Activated naive CD4-positive, alpha-beta T cell treated with anti-CD3 and anti-CD28 coated beads for 36 hours (primary cell): ENCODE measurements around the gene PHYKPL. TPM values are rescaled to one million over a fixed set of nuclear protein-coding genes. Genes with fewer than 3 reads are reported as not detected.
A peak's percentile ranks its signal among the peaks of the same experiment; 100 is the strongest.
"Not testable (repeated sequence)": the region's sequence is repeated elsewhere in the genome, so short reads cannot be mapped to it uniquely, and the experiment has no call there.

Experiments
- CTCF ChIA-PET: fragments of 350-600 bp; sonication (Branson Sonifier 250); formaldehyde crosslinking; loops from one replicate; lab custom pipeline; 2021; ENCODE audit warnings: antibody characterized with exemption; lab: Charles Lee
- DNase-seq: peaks from one replicate; pipeline ENCODE4 v3.0.0-alpha.2; 2020
- H3K27ac Mint-ChIP-seq: one replicate; pipeline ENCODE4 v1.8.0; 2021; ENCODE audit warnings: mild to moderate bottlenecking, mixed read lengths
- H3K27me3 Mint-ChIP-seq: one replicate; pipeline ENCODE4 v1.8.0; 2021; ENCODE audit warnings: low read depth, mixed read lengths
- H3K36me3 Mint-ChIP-seq: one replicate; pipeline ENCODE4 v1.8.0; 2021; ENCODE audit warnings: low read depth, mixed read lengths
- H3K4me1 Mint-ChIP-seq: one replicate; pipeline ENCODE4 v1.8.0; 2021; ENCODE audit warnings: low read depth, mixed read lengths
- H3K4me3 Mint-ChIP-seq: one replicate; pipeline ENCODE4 v1.8.0; 2021; ENCODE audit warnings: mild to moderate bottlenecking, moderate library complexity, mixed read lengths
- H3K9me3 Mint-ChIP-seq: one replicate; pipeline ENCODE4 v1.8.0; 2021; ENCODE audit warnings: mixed read lengths
- intact Hi-C: fragments of 100-400 bp; cut with micrococcal nuclease; formaldehyde crosslinking; loops from one replicate; pipeline ENCODE4 v1.15.1; 2023
- total RNA-seq, 2 experiments: library from RNA; stranded (reverse); gene quantifications; one replicate each; pipeline ENCODE4 v1.2.3, GENCODE V29; 2021

The PHYKPL gene
- total RNA-seq, 2 experiments from 2014 or later: 50.9 to 51.2 TPM

DNA sequence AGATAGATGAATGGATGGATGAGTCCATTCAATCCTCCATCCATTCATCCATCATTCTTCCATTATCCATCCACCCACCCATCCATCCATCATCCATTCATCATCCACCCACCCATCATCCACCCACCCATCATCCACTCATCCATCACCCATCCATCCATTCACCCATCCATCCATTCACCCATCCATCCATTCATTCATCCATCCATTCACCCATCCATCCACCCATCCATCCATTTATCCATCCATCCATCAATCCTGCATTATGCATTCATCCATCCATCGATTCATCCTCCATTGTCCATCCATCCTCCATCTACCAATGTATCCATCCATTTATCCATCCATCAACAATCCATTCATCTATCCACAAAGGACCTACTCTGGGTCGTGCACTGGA is 12.8 kb upstream of the PHYKPL start:
- H3K4me1 Mint-ChIP-seq: peaks cover 17% of the 10 kb centered on the region
- H3K27me3 Mint-ChIP-seq: no peaks in the 10 kb centered on the region
- H3K27ac Mint-ChIP-seq: no peak overlapping the region
- intact Hi-C loops: no loop called here
- no peak for DNase-seq
- H3K36me3 Mint-ChIP-seq: no peaks in the 10 kb centered on the region
- no peak overlapping the region for H3K4me3 Mint-ChIP-seq
- H3K9me3 Mint-ChIP-seq: no peaks in the 10 kb centered on the region
- CTCF ChIA-PET: no interaction called here

DNA sequence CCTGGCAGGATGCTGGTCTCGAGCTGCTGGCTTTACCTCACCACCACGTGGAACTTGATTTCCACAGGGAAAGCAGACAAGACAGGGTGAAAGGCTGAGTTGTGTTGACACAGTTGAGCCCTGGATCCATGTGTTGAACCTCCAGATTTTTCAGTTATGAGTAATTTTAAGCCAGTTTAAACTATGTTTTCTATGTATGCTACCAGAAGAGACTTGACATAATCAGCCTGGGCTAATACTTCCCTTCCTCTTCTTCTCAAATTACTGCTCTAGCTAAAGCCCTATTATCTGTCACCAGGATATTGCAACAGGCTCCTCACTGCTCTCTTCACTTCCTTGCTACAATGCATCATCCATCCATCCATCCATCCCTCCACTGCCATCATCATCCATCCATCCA is 12.0 kb upstream of the PHYKPL start:
- H3K27ac Mint-ChIP-seq: no peak overlapping the region
- CTCF ChIA-PET: no interaction called here
- no peaks in the 10 kb centered on the region for H3K27me3 Mint-ChIP-seq
- no peaks in the 10 kb centered on the region for H3K9me3 Mint-ChIP-seq
- H3K4me1 Mint-ChIP-seq: peaks cover 18% of the 10 kb centered on the region
- intact Hi-C loops: no loop called here
- no peaks in the 10 kb centered on the region for H3K36me3 Mint-ChIP-seq
- DNase-seq: no peak
- H3K4me3 Mint-ChIP-seq: no peak overlapping the region

DNA sequence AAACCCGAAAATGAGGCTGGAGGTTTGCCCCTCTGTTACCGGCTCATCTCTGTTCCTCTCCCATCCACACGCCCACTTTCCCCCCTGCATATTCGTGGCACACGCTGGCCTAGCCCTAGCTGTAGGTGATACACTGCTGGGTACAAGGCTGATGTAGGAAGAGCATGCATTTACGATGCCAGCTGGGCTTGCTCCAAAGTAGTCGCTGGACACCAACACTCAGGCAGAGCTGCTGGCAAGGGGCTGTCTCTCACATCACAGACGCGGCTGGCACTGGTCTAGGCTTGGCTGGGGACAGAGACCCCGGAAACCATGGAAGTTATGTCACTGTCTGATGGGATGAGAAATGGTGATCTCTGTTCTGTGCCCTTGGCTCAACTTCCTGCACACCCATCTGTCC is 9.8 kb upstream of the PHYKPL start:
- Mint-ChIP-seq H3K4me1 (peaks cover 33% of the 10 kb centered on the region), H3K27me3 (no peaks in the 10 kb centered on the region), H3K9me3 (no peaks in the 10 kb centered on the region), H3K4me3 (no peak overlapping the region), H3K36me3 (no peaks in the 10 kb centered on the region), H3K27ac (no peak overlapping the region)
- CTCF ChIA-PET: no interaction called here
- DNase-seq: no peak
- intact Hi-C loops: no loop called here

DNA sequence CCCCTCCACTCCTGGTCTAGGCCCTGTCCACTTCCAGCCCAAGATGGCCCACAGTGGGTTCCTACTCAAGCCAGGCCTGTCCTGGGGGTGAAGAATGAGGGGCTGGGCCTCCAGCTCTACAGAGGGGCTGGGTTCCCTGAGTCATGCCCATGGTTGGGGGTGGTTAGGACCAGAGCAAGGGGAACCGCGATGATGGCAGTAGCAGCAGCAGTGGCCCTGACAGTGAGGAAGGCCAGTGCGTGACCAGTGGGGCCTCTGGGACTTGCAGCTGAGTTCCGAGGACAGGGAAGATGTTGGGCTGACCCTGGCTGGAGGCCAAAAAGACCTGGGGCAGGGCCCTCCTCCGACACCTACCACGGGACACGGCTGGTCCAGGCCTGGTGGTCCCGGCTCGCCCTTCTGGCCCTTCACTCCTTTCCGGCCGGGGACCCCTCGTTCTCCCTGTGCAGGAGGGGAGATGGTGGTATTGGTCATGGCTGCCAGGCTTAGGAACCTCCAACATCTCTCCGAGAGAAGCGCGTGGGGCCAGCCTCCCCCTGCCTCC is 9.2 kb upstream of the PHYKPL start:
- CTCF ChIA-PET: no interaction called here
- no peak overlapping the region for H3K4me3 Mint-ChIP-seq
- peaks cover 37% of the 10 kb centered on the region for H3K4me1 Mint-ChIP-seq
- DNase-seq: no peak
- intact Hi-C loops: no loop called here
- H3K36me3 Mint-ChIP-seq: no peaks in the 10 kb centered on the region
- H3K9me3 Mint-ChIP-seq: no peaks in the 10 kb centered on the region
- no peaks in the 10 kb centered on the region for H3K27me3 Mint-ChIP-seq
- no peak overlapping the region for H3K27ac Mint-ChIP-seq

DNA sequence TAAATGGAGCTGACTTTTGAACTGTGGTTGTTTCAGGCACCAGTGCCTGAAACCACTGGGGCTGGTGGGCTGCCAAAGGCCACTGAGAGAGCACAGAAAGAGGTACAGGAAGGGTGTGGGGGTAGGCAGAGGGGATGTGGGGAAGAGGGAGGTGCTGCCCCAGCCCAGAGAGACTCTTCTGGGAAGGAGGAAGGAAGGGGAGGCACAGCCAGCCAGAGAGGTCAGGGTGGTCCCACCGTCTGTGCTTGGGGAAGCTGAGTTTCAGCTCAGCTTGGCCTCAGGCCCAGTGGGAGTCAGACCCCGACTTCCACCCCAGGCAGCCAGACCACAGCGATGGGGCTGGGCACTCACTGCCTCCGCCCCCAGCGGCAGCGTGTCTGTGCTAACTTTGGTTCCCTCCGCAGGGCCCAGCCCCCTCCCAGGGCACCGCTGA is 8.6 kb upstream of the PHYKPL start:
- peak overlapping the region; percentile 68 for H3K27ac Mint-ChIP-seq
- H3K4me3 Mint-ChIP-seq: peak overlapping the region; percentile 42
- H3K4me1 Mint-ChIP-seq: peaks cover 41% of the 10 kb centered on the region
- intact Hi-C loops: no loop called here
- CTCF ChIA-PET: interaction anchor here (0.9 kb wide), 1 partner anchor 10 kb away, joined by 3 read pairs; no protein-coding TSS in a partner anchor
- no peaks in the 10 kb centered on the region for H3K36me3 Mint-ChIP-seq
- no peaks in the 10 kb centered on the region for H3K27me3 Mint-ChIP-seq
- no peak for DNase-seq
- no peaks in the 10 kb centered on the region for H3K9me3 Mint-ChIP-seq

DNA sequence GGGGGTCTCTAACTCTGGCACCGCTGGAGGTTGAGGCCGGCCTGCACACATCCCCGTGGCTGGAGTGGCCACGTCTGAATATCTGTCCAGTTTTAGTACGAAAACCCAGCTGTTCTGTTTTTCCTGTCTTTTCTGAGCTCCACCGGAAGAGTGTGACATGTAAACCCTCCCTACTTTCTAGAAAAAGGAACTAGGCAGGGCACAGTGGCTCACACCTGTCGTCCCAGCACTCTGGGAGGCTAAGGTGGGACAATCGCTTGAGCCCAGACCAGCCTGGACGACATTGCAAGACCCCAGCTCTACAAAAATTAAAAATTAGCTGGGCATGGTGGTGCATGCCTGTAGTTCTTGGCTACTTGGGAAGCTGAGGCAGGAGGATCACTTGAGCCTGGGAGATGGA is 8.2 kb upstream of the PHYKPL start:
- Mint-ChIP-seq H3K27me3 (no peaks in the 10 kb centered on the region), H3K4me3 (peak overlapping the region; percentile 42), H3K36me3 (no peaks in the 10 kb centered on the region), H3K4me1 (peaks cover 42% of the 10 kb centered on the region), H3K9me3 (no peaks in the 10 kb centered on the region), H3K27ac (peak overlapping the region; percentile 68)
- no peak for DNase-seq
- CTCF ChIA-PET: interaction anchor here (0.9 kb wide), 1 partner anchor 10 kb away, joined by 3 read pairs; no protein-coding TSS in a partner anchor
- intact Hi-C loops: no loop called here

DNA sequence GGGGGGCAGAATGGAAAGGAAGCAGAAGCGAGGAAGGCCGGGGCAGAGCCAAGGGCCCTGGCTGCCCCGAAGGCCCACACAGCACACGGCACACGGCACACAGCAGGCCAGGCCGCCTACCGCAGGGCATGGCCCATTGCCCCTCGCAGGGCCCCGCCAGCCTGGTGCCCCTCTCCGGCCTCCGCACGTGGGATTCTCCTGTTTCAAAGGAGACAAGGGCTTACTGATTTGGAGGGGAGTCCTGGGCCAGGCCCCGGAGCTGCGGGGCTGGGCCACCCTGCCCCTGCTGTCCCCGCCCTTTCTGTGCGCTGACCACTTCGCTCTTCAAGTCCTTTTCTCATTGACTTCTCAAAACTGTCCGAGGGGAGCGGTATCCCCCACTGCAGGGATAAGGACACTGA is 7.7 kb upstream of the PHYKPL start:
- peak overlapping the region; percentile 85 for H3K27ac Mint-ChIP-seq
- DNase-seq: no peak
- intact Hi-C loops: no loop called here
- no peaks in the 10 kb centered on the region for H3K36me3 Mint-ChIP-seq
- peaks cover 42% of the 10 kb centered on the region for H3K4me1 Mint-ChIP-seq
- no peak overlapping the region for H3K4me3 Mint-ChIP-seq
- H3K9me3 Mint-ChIP-seq: no peaks in the 10 kb centered on the region
- CTCF ChIA-PET: interaction anchor here (0.9 kb wide), 1 partner anchor 11 kb away, joined by 3 read pairs; no protein-coding TSS in a partner anchor
- no peaks in the 10 kb centered on the region for H3K27me3 Mint-ChIP-seq

DNA sequence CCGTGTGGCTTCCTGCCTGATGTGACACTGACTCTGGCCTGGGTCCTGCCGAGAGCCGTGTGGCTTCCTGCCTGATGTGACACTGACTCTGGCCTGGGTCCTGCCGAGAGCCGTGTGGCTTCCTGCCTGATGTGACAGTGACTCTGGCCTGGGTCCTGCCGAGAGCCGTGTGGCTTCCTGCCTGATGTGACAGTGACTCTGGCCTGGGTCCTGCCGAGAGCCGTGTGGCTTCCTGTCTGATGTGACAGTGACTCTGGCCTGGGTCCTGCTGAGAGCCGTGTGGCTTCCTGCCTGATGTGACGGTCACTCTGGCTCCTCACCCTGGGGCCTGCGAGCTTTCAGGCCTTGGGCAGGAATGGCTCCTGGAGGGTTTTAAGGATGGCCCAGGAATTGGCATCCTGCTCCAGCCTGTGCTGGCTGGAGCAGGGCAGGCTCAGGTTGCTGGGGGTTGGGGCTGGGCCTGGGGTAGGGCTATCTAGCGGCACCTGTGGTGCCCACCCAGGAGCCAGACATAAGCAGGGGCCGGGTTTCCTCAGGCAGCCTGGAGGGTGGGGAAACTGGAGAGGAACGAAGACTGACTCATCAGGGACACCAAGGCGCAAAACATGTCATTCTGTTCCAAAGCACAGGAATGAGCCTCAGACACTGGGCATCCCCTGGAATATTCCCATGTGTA is 7.2 kb upstream of the PHYKPL start:
- peaks cover 44% of the 10 kb centered on the region for H3K4me1 Mint-ChIP-seq
- intact Hi-C loops: loop anchor here (10.0 kb wide), 1 partner anchor 905 kb away; no protein-coding TSS in a partner anchor
- H3K27me3 Mint-ChIP-seq, H3K36me3 Mint-ChIP-seq, CTCF ChIA-PET, H3K9me3 Mint-ChIP-seq: not testable (repeated sequence)
- peak overlapping the region; percentile 85 for H3K27ac Mint-ChIP-seq
- peak; percentile 47 for DNase-seq
- H3K4me3 Mint-ChIP-seq: peak overlapping the region; percentile 4

DNA sequence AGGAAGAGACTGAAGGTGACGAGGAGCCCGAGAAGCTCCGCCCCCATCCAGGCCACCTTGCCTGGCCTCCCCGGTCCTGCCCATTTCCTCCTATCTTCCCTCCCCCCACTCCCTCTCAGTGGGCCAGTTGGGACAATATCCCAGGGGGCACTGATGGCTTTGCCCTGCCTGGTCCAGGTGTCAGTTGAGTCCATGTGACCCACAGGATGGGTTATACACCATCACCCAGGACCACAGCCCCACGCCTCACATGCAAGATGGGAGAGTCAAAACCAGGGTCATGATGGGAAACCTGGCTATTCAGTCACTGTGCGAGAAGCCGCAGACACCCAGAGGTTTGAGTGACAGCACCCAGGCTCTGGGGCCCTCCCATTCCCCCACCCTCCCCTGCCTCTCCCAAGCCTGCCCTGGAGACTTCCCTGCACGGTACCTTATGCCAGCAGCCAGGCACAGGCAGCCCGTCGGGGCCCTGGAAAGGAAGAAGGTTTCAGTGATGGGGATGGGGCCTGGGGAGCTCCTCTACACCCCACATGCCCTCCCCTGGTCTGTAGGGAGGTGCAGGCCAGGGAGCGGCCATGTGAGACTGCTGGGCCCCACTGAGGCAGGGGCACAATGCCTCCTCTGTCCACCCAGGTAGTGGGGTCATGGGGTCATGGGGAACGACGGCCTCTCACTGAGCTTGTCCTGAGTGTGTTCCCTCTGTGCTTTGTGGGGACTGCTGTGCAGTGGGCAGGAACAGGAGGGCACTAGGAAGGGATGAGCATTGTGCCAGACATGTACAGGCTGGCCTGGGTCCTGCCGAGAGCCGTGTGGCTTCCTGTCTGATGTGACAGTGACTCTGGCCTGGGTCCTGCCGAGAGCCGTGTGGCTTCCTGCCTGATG is 6.3 kb upstream of the PHYKPL start:
- CTCF ChIA-PET: interaction anchor here (1.0 kb wide), 1 partner anchor 907 kb away, joined by 4 read pairs; no protein-coding TSS in a partner anchor
- intact Hi-C loops: loop anchor here (10.0 kb wide), 1 partner anchor 906 kb away; no protein-coding TSS in a partner anchor
- no peaks in the 10 kb centered on the region for H3K36me3 Mint-ChIP-seq
- DNase-seq: peak; percentile 55
- H3K4me1 Mint-ChIP-seq: peaks cover 45% of the 10 kb centered on the region
- H3K9me3 Mint-ChIP-seq: no peaks in the 10 kb centered on the region
- H3K4me3 Mint-ChIP-seq: no peak overlapping the region
- H3K27me3 Mint-ChIP-seq: no peaks in the 10 kb centered on the region
- peak overlapping the region; percentile 91 for H3K27ac Mint-ChIP-seq

DNA sequence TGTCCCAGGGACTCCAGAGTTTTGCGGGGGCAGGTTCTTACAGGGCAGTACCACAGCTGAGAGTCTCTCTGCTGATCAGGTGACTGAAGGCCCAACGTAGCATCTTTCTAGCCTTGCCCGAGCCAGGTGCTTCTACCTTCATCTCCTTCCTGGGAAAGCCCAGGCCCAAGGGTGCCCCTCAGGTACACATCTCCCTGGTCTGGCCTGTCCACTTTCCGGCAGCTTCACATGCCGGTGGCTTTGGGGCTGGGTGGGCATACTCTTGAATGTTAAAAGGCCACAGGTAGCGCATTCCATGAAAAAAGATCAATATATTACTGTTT is 5.7 kb upstream of the PHYKPL start:
- no peak for DNase-seq
- Mint-ChIP-seq H3K27me3 (no peaks in the 10 kb centered on the region), H3K4me1 (peaks cover 45% of the 10 kb centered on the region), H3K27ac (peak overlapping the region; percentile 91), H3K4me3 (no peak overlapping the region), H3K9me3 (no peaks in the 10 kb centered on the region), H3K36me3 (no peaks in the 10 kb centered on the region)
- intact Hi-C loops: loop anchor here (10.0 kb wide), 1 partner anchor 907 kb away; no protein-coding TSS in a partner anchor
- CTCF ChIA-PET: interaction anchor here (0.6 to 1.0 kb wide), 3 partner anchors 13 to 908 kb away, joined by 3 to 4 read pairs (median 4); no protein-coding TSS in a partner anchor

DNA sequence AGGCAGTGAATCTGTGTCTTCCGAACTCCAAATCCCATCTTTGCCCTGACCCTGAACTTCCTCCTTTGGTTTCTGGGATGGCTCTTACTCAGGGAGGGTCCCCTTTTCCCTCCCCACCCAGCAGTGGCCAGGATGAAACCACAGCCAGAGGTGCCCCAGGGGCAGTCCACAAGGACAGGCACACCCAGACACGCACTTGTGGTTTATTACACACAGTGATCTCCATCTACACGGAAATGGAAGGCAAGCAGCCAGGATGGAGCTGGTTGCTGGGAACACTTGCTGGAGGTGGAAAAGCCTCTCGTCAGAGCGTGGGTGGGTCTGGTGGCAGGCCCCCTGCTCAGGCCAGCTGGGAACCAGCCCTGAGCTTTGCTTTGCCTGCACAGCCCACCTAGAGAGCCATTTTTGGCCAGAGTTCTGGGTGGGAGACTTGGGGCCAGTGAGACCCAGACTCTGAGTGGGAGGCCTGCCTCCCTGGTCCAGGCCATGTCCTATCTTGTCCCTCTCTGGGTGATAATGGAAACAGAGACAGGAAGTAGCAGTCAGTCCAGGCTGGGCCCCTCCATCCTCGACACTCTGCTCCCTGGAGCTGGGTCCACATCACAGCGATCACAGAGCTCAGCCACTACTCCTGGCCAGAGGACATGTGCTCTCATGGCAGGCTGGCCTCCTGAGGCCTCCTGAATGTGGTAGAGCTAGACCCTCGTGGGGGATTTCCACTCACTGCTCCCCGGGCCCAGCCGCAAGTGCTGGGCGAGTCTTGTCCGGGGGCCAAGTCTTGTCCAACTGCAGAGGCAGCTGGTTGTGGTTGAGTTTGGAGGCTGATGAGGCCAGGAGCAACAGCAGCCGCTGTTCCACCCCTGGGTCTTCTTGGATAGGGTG is 5.1 kb upstream of the PHYKPL start:
- CTCF ChIA-PET: interaction anchor here (0.6 to 1.0 kb wide), 4 partner anchors 14 to 909 kb away, joined by 3 to 4 read pairs (median 4); no protein-coding TSS in a partner anchor
- no peaks in the 10 kb centered on the region for H3K36me3 Mint-ChIP-seq
- no peaks in the 10 kb centered on the region for H3K9me3 Mint-ChIP-seq
- intact Hi-C loops: loop anchor here (10.0 kb wide), 1 partner anchor 907 kb away; no protein-coding TSS in a partner anchor
- no peak overlapping the region for H3K4me3 Mint-ChIP-seq
- no peaks in the 10 kb centered on the region for H3K27me3 Mint-ChIP-seq
- no peak for DNase-seq
- peak overlapping the region; percentile 91 for H3K27ac Mint-ChIP-seq
- peaks cover 48% of the 10 kb centered on the region for H3K4me1 Mint-ChIP-seq
